Neural progenitor cell (in vitro differentiated cells): Measurements from ENCODE around the gene WDPCP.

Experiments
- EZH2 ChIP-seq: fragments of 200-600 bp; sonication (generic); IDR thresholded peaks from 2 replicates; pipeline ENCODE4 v1.6.1; 2017; ENCODE audit warnings: antibody characterized with exemption, mild to moderate bottlenecking, moderate library complexity
- EZH2phosphoT487 ChIP-seq: fragments of 200-600 bp; sonication (generic); IDR thresholded peaks from 2 replicates; pipeline ENCODE4 v1.6.1; 2017; ENCODE audit warnings: antibody characterized with exemption
- TF ChIP-seq, protein P1 (sequence below): fragments of 200-600 bp; sonication (generic); IDR thresholded peaks from 2 replicates; pipeline ENCODE4 v1.5.1; 2017; ENCODE audit warnings: antibody characterized with exemption, mild to moderate bottlenecking

DNA sequence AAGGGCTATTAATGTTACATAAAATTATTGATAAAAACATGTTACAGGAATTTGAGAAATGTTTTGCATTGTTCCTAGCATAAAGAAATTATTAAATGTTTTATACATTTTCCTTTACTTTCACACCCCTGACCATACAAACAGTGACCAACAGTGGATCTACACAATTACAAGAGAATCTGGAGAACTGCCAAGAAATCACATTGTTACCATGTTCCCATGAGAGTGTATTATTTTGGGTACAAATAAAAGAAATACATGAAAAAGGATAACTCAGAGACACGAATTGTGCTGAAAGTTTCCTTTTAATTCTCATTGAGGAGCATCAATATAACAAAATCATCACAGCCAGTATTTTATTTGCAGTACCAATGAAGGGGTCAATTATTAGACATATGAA lies 150.1 kb downstream of the WDPCP start:
- TF ChIP-seq EZH2phosphoT487 (no peak), EZH2 (no peak)
- TF ChIP-seq, protein P1, sequence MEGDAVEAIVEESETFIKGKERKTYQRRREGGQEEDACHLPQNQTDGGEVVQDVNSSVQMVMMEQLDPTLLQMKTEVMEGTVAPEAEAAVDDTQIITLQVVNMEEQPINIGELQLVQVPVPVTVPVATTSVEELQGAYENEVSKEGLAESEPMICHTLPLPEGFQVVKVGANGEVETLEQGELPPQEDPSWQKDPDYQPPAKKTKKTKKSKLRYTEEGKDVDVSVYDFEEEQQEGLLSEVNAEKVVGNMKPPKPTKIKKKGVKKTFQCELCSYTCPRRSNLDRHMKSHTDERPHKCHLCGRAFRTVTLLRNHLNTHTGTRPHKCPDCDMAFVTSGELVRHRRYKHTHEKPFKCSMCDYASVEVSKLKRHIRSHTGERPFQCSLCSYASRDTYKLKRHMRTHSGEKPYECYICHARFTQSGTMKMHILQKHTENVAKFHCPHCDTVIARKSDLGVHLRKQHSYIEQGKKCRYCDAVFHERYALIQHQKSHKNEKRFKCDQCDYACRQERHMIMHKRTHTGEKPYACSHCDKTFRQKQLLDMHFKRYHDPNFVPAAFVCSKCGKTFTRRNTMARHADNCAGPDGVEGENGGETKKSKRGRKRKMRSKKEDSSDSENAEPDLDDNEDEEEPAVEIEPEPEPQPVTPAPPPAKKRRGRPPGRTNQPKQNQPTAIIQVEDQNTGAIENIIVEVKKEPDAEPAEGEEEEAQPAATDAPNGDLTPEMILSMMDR = no peak
